ENCODE data around the gene DENND4C.
"Not testable (repeated sequence)": the region's sequence is repeated elsewhere in the genome, so short reads cannot be mapped to it uniquely, and the experiment has no call there.

Gene DENND4C

GRCh38 chr9:19230355-19231125 lies at the start of gene DENND4C:
Gene DENND4C (plus strand): TSS chr9:19230693. CDS start chr9:19276175, 45,482 bp downstream.
- DNase-seq, result peak; percentile 87

GRCh38 chr9:19180991-19181390 lies 49.5 kb upstream of the DENND4C start:
- no peak for DNase-seq

- DNase-seq, result no peak
These were observed 48.9 kb upstream of the DENND4C start for GRCh38 chr9:19181561-19181960.

- DNase-seq, result peak; percentile 82
These were observed 46.2 kb upstream of the DENND4C start for GRCh38 chr9:19184144-19184917.

- no peak for DNase-seq
These were observed 45.3 kb upstream of the DENND4C start for GRCh38 chr9:19185191-19185590.

GRCh38 chr9:19186232-19186631 lies 44.3 kb upstream of the DENND4C start:
- DNase-seq, result no peak

- DNase-seq, result no peak
These were observed 41.7 kb upstream of the DENND4C start for GRCh38 chr9:19188771-19189170.

GRCh38 chr9:19192202-19193028 lies 38.1 kb upstream of the DENND4C start:
- no peak for DNase-seq

- no peak for DNase-seq
These were observed 37.5 kb upstream of the DENND4C start for GRCh38 chr9:19193029-19193324.

- DNase-seq, result not testable (repeated sequence)
These were observed 37.0 kb upstream of the DENND4C start for GRCh38 chr9:19193358-19193973.

GRCh38 chr9:19198406-19198805 lies 32.1 kb upstream of the DENND4C start:
- DNase-seq, result no peak

- DNase-seq, result no peak
These were observed 31.5 kb upstream of the DENND4C start for GRCh38 chr9:19199012-19199411.

- no peak for DNase-seq
These were observed 30.3 kb upstream of the DENND4C start for GRCh38 chr9:19200229-19200628.

GRCh38 chr9:19201899-19202891 lies 28.3 kb upstream of the DENND4C start:
- DNase-seq, result no peak

GRCh38 chr9:19203058-19203457 lies 27.4 kb upstream of the DENND4C start:
- DNase-seq, result no peak

- no peak for DNase-seq
These were observed 21.8 kb upstream of the DENND4C start for GRCh38 chr9:19208653-19209052.

GRCh38 chr9:19209188-19209587 lies 21.3 kb upstream of the DENND4C start:
- DNase-seq, result no peak

- DNase-seq, result no peak
These were observed 16.7 kb upstream of the DENND4C start for GRCh38 chr9:19213823-19214222.

GRCh38 chr9:19216466-19216865 lies 14.0 kb upstream of the DENND4C start:
- DNase-seq, result no peak

GRCh38 chr9:19221326-19221725 lies 9.2 kb upstream of the DENND4C start:
- DNase-seq, result no peak

- DNase-seq, result no peak
These were observed 6.8 kb upstream of the DENND4C start for GRCh38 chr9:19223724-19224123.

GRCh38 chr9:19224563-19224962 lies 5.9 kb upstream of the DENND4C start:
- DNase-seq, result no peak

Measured in CD4-positive, alpha-beta T cell treated with Interleukin-17A for 1 hour (primary cell).